ENCODE results near the gene ERICH6.

Gene ERICH6

GRCh38 chr3:150736903-150737832 lies 33.4 kb upstream of the ERICH6 start:
- DNase-seq (ENCODE audit: low spot score) = no peak

GRCh38 chr3:150736316-150736719 lies 32.6 kb upstream of the ERICH6 start:
- no peak for DNase-seq (ENCODE audit: low spot score)

- DNase-seq (ENCODE audit: low spot score) = no peak
Measured at GRCh38 chr3:150734795-150735119, 31.0 kb upstream of the ERICH6 start.

- no peak for DNase-seq (ENCODE audit: low spot score)
Measured at GRCh38 chr3:150733936-150734794, 30.4 kb upstream of the ERICH6 start.

- DNase-seq (ENCODE audit: low spot score) = no peak
Measured at GRCh38 chr3:150733373-150733935, 29.7 kb upstream of the ERICH6 start.

GRCh38 chr3:150729682-150730360 lies 26.1 kb upstream of the ERICH6 start:
- DNase-seq (ENCODE audit: low spot score) = no peak

GRCh38 chr3:150727653-150728502 lies 24.2 kb upstream of the ERICH6 start:
- DNase-seq (ENCODE audit: low spot score) = no peak

- DNase-seq (ENCODE audit: low spot score) = no peak
Measured at GRCh38 chr3:150725548-150725947, 21.8 kb upstream of the ERICH6 start.

GRCh38 chr3:150723946-150724345 lies 20.2 kb upstream of the ERICH6 start:
- no peak for DNase-seq (ENCODE audit: low spot score)

- DNase-seq (ENCODE audit: low spot score) = no peak
Measured at GRCh38 chr3:150722267-150722666, 18.5 kb upstream of the ERICH6 start.

- peak; percentile 57 for DNase-seq (ENCODE audit: low spot score)
Measured at GRCh38 chr3:150721285-150722130, 17.8 kb upstream of the ERICH6 start.

- no peak for DNase-seq (ENCODE audit: low spot score)
Measured at GRCh38 chr3:150720444-150720843, 16.7 kb upstream of the ERICH6 start.

GRCh38 chr3:150710097-150710496 lies 6.4 kb upstream of the ERICH6 start:
- DNase-seq (ENCODE audit: low spot score) = no peak

GRCh38 chr3:150703299-150703755 lies 393 bp downstream of the ERICH6 start:
- DNase-seq (ENCODE audit: low spot score) = peak; percentile 7

- no peak for DNase-seq (ENCODE audit: low spot score)
Measured at GRCh38 chr3:150699068-150699639, 4.6 kb downstream of the ERICH6 start.

GRCh38 chr3:150697646-150698045 lies 6.1 kb downstream of the ERICH6 start:
- no peak for DNase-seq (ENCODE audit: low spot score)

GRCh38 chr3:150691414-150692040 lies 12.2 kb downstream of the ERICH6 start:
- no peak for DNase-seq (ENCODE audit: low spot score)

- DNase-seq (ENCODE audit: low spot score) = no peak
Measured at GRCh38 chr3:150687613-150688012, 16.1 kb downstream of the ERICH6 start.

- DNase-seq (ENCODE audit: low spot score) = no peak
Measured at GRCh38 chr3:150682824-150683223, 20.9 kb downstream of the ERICH6 start.
